SH-SY5Y (cell line): ENCODE measurements around the gene TACR1.

ENCODE experiments used
- GATA2 ChIP-seq: IDR thresholded peaks from 2 replicates; pipeline ENCODE4 v1.6.1; 2011; ENCODE audit warnings: mild to moderate bottlenecking, low read depth, low read length
- GATA3 ChIP-seq: IDR thresholded peaks from 2 replicates; pipeline ENCODE4 v1.6.1; 2011; ENCODE audit warnings: low read depth, mild to moderate bottlenecking, low read length, moderate library complexity

DNA sequence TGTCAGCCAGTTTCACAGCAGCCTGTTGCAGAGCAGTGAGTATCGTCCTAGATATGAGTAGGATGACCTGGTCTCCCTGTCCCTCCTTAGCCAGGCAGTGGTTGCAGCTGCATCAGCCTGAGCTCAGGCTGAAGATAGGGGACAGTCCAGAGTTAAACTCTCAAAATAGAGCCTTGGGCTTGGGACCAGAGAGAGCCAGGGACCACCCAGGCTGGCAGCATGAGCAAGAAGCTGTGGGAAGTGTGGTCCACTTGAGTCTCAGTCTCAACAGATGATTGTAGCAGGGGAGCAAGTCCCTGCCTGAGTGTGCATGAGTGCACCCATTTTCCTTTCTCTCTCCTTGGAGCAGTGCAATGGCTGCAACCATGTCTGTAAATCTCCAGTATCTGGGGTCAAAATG, 38.0 kb upstream of the TACR1 start:
- TF ChIP-seq GATA3 (no peak), GATA2 (no peak)
